Measurements from ENCODE around the gene TMEM79. TPM values are rescaled to one million over a fixed set of nuclear protein-coding genes. Genes with fewer than 3 reads are reported as not detected.
A peak's percentile ranks its signal among the peaks of the same experiment; 100 is the strongest.

The TMEM79 gene
- total and polyA plus RNA-seq, 2 donors = 3.2 to 6.3 TPM

GRCh38 chr1:156249593-156249992 is 34.5 kb upstream of the TMEM79 start:
- 87% methylated on average over 5 of the region's 5 CpGs for WGBS
- H3K4me1 ChIP-seq (ENCODE audit: insufficient read depth) = no peaks in the 10 kb centered on the region
- no peaks in the 10 kb centered on the region for H3K36me3 ChIP-seq (ENCODE audit: insufficient read depth)
- no peak overlapping the region for H3K4me3 ChIP-seq (ENCODE audit: low read depth, low read length)
- no peak for DNase-seq (ENCODE audit: extremely low spot score)
- no peak overlapping the region for H3K27ac ChIP-seq (ENCODE audit: low read depth)

- peak; percentile 57 for DNase-seq (ENCODE audit: extremely low spot score)
- Histone ChIP-seq H3K36me3 (ENCODE audit: insufficient read depth) (no peaks in the 10 kb centered on the region), H3K4me1 (ENCODE audit: insufficient read depth) (no peaks in the 10 kb centered on the region), H3K27ac (ENCODE audit: low read depth) (no peak overlapping the region), H3K4me3 (ENCODE audit: low read depth, low read length) (no peak overlapping the region)
- 45% methylated on average over 3 of the region's 3 CpGs for WGBS
Measured at GRCh38 chr1:156251527-156251926, 32.6 kb upstream of the TMEM79 start.

GRCh38 chr1:156253634-156254033 is 30.5 kb upstream of the TMEM79 start:
- H3K27ac ChIP-seq (ENCODE audit: low read depth) = no peak overlapping the region
- H3K4me1 ChIP-seq (ENCODE audit: insufficient read depth) = no peaks in the 10 kb centered on the region
- WGBS = 90% methylated on average over 3 of the region's 3 CpGs
- H3K36me3 ChIP-seq (ENCODE audit: insufficient read depth) = peaks cover 6% of the 10 kb centered on the region
- no peak for DNase-seq (ENCODE audit: extremely low spot score)
- H3K4me3 ChIP-seq (ENCODE audit: low read depth, low read length) = no peak overlapping the region

- peaks cover 21% of the 10 kb centered on the region for H3K36me3 ChIP-seq (ENCODE audit: insufficient read depth)
- 87% methylated on average over 2 of the region's 2 CpGs for WGBS
Measured at GRCh38 chr1:156257711-156258110, 26.4 kb upstream of the TMEM79 start.

GRCh38 chr1:156258859-156259258 is 25.3 kb upstream of the TMEM79 start:
- H3K4me1 ChIP-seq (ENCODE audit: insufficient read depth) = no peaks in the 10 kb centered on the region
- 94% methylated on average over 8 of the region's 8 CpGs for WGBS
- H3K36me3 ChIP-seq (ENCODE audit: insufficient read depth) = peaks cover 22% of the 10 kb centered on the region
- no peak overlapping the region for H3K4me3 ChIP-seq (ENCODE audit: low read depth, low read length)
- H3K27ac ChIP-seq (ENCODE audit: low read depth) = no peak overlapping the region
- DNase-seq (ENCODE audit: extremely low spot score) = no peak

More at GRCh38 chr1:156257711-156258110, 26.4 kb upstream of the TMEM79 start:
- H3K27ac ChIP-seq (ENCODE audit: low read depth) = no peak overlapping the region
- H3K4me3 ChIP-seq (ENCODE audit: low read depth, low read length) = no peak overlapping the region
- no peaks in the 10 kb centered on the region for H3K4me1 ChIP-seq (ENCODE audit: insufficient read depth)
- DNase-seq (ENCODE audit: extremely low spot score) = no peak

GRCh38 chr1:156259805-156260204 is 24.3 kb upstream of the TMEM79 start:
- peaks cover 22% of the 10 kb centered on the region for H3K36me3 ChIP-seq (ENCODE audit: insufficient read depth)
- no peak overlapping the region for H3K4me3 ChIP-seq (ENCODE audit: low read depth, low read length)
- 42% methylated on average over 3 of the region's 3 CpGs for WGBS

GRCh38 chr1:156260896-156261295 is 23.2 kb upstream of the TMEM79 start:
- whole genome bisulfite sequencing = 92% methylated on average over 2 of the region's 2 CpGs
- H3K27ac ChIP-seq (ENCODE audit: low read depth) = no peak overlapping the region
- H3K4me1 ChIP-seq (ENCODE audit: insufficient read depth) = no peaks in the 10 kb centered on the region
- peaks cover 25% of the 10 kb centered on the region for H3K36me3 ChIP-seq (ENCODE audit: insufficient read depth)
- H3K4me3 ChIP-seq (ENCODE audit: low read depth, low read length) = no peak overlapping the region
- DNase-seq (ENCODE audit: extremely low spot score) = no peak

More at GRCh38 chr1:156259805-156260204, 24.3 kb upstream of the TMEM79 start:
- Histone ChIP-seq H3K4me1 (ENCODE audit: insufficient read depth) (no peaks in the 10 kb centered on the region), H3K27ac (ENCODE audit: low read depth) (no peak overlapping the region)
- DNase-seq (ENCODE audit: extremely low spot score) = no peak

GRCh38 chr1:156262461-156263287 is 21.5 kb upstream of the TMEM79 start:
- no peak for DNase-seq (ENCODE audit: extremely low spot score)
- H3K27ac ChIP-seq (ENCODE audit: low read depth) = no peak overlapping the region
- H3K4me1 ChIP-seq (ENCODE audit: insufficient read depth) = no peaks in the 10 kb centered on the region
- 84% methylated on average over 9 of the region's 9 CpGs for WGBS
- H3K36me3 ChIP-seq (ENCODE audit: insufficient read depth) = peaks cover 31% of the 10 kb centered on the region
- no peak overlapping the region for H3K4me3 ChIP-seq (ENCODE audit: low read depth, low read length)

GRCh38 chr1:156263288-156263655 is 20.9 kb upstream of the TMEM79 start:
- no peak overlapping the region for H3K27ac ChIP-seq (ENCODE audit: low read depth)
- no peak for DNase-seq (ENCODE audit: extremely low spot score)
- H3K4me1 ChIP-seq (ENCODE audit: insufficient read depth) = no peaks in the 10 kb centered on the region
- peaks cover 26% of the 10 kb centered on the region for H3K36me3 ChIP-seq (ENCODE audit: insufficient read depth)
- H3K4me3 ChIP-seq (ENCODE audit: low read depth, low read length) = no peak overlapping the region
- 92% methylated on average over 9 of the region's 9 CpGs for WGBS

- H3K27ac ChIP-seq (ENCODE audit: low read depth) = no peak overlapping the region
- H3K4me1 ChIP-seq (ENCODE audit: insufficient read depth) = no peaks in the 10 kb centered on the region
- DNase-seq (ENCODE audit: extremely low spot score) = no peak
- 92% methylated on average over 13 of the region's 13 CpGs for WGBS
- H3K4me3 ChIP-seq (ENCODE audit: low read depth, low read length) = no peak overlapping the region
- H3K36me3 ChIP-seq (ENCODE audit: insufficient read depth) = peaks cover 11% of the 10 kb centered on the region
Measured at GRCh38 chr1:156266051-156266450, 18.1 kb upstream of the TMEM79 start.

- Histone ChIP-seq H3K4me1 (ENCODE audit: insufficient read depth) (no peaks in the 10 kb centered on the region), H3K27ac (ENCODE audit: low read depth) (no peak overlapping the region), H3K4me3 (ENCODE audit: low read depth, low read length) (no peak overlapping the region), H3K36me3 (ENCODE audit: insufficient read depth) (peaks cover 14% of the 10 kb centered on the region)
- DNase-seq (ENCODE audit: extremely low spot score) = no peak
- WGBS = 83% methylated on average over 4 of the region's 4 CpGs
Measured at GRCh38 chr1:156268336-156268735, 15.8 kb upstream of the TMEM79 start.

- peaks cover 18% of the 10 kb centered on the region for H3K36me3 ChIP-seq (ENCODE audit: insufficient read depth)
- 94% methylated on average over 3 of the region's 3 CpGs for WGBS
- no peak overlapping the region for H3K4me3 ChIP-seq (ENCODE audit: low read depth, low read length)
- H3K27ac ChIP-seq (ENCODE audit: low read depth) = no peak overlapping the region
- DNase-seq (ENCODE audit: extremely low spot score) = no peak
- H3K4me1 ChIP-seq (ENCODE audit: insufficient read depth) = no peaks in the 10 kb centered on the region
Measured at GRCh38 chr1:156270314-156270713, 13.8 kb upstream of the TMEM79 start.

GRCh38 chr1:156276532-156276931 is 7.6 kb upstream of the TMEM79 start:
- Histone ChIP-seq H3K27ac (ENCODE audit: low read depth) (no peak overlapping the region), H3K36me3 (ENCODE audit: insufficient read depth) (peaks cover 10% of the 10 kb centered on the region)
- DNase-seq (ENCODE audit: extremely low spot score) = no peak

GRCh38 chr1:156276966-156277381 is 7.2 kb upstream of the TMEM79 start:
- no peak for DNase-seq (ENCODE audit: extremely low spot score)

More at GRCh38 chr1:156276532-156276931, 7.6 kb upstream of the TMEM79 start:
- Histone ChIP-seq H3K4me1 (ENCODE audit: insufficient read depth) (no peaks in the 10 kb centered on the region), H3K4me3 (ENCODE audit: low read depth, low read length) (no peak overlapping the region)

More at GRCh38 chr1:156276966-156277381, 7.2 kb upstream of the TMEM79 start:
- Histone ChIP-seq H3K4me1 (ENCODE audit: insufficient read depth) (no peaks in the 10 kb centered on the region), H3K4me3 (ENCODE audit: low read depth, low read length) (no peak overlapping the region), H3K27ac (ENCODE audit: low read depth) (no peak overlapping the region), H3K36me3 (ENCODE audit: insufficient read depth) (peaks cover 10% of the 10 kb centered on the region)
- WGBS = 87% methylated on average over 6 of the region's 6 CpGs
